HG03575 (cell line): ENCODE measurements around the gene DNMT1.
"Not testable (repeated sequence)": the region's sequence is repeated elsewhere in the genome, so short reads cannot be mapped to it uniquely, and the experiment has no call there.

Source experiments
- ATAC-seq: cut with Tn5 transposase; IDR thresholded peaks from one replicate; pipeline ENCODE4 v1.9.1; 2021; ENCODE audit not compliant: unreplicated experiment, insufficient number of reproducible peaks, low FRiP score; ENCODE audit errors: extremely low read depth

Gene DNMT1

DNA sequence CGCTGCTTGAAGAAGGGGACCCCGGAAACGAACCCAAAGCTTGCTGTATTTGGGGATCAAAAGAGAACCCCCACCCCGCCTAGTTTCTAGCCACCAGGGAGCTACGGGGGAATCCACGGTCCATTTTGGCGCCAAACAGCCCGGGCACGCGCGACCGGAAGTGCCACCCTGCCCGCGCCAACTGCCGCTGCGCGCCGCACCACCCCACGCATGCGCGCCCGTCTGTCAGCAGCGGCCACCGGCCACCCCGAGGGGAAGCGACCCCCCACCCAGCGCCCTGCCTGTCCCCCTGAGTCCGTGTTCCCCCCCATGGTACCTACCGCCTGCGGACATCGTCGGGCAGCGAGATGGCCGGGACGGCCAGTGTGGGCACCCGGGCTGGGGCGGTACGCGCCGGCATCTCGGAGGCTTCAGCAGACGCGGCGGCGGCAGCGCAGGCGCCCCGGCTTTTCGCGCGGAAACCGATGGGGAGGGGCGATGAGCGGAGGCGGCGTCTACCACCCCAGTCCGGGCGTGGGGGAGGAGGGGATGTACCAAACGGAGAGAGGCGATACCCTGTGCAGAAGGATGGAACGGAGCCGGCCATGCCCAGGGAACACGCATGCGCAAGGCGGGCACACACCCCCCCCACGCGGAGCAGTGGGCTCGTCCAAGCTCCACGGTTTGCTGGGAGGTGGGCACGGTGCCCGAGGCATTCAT lies at the start of gene DNMT1:
DNMT1 (minus strand) TSS at position 454 of the 699 bp plus-strand sequence; CDS start at position 400, 54 bp downstream.
- no peak for ATAC-seq

DNA sequence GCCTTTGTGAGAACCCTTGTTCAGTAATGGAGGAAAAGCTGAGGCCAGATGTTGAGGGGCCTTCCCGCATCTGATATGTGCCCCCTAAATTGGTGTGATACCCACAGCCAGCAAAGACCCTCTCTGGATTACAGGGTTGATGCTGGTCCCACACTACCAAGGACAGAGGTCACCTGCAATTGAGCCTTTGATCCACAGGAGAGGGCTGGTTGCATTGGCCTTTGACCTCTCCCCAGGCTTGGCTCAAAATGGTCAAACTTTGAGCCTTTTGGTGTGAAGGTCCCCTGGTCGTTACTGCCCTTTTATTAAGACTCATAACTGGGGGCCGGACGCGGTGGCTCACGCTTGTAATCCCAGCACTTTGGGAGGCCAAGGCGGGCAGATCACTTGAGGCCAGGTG lies 48.9 kb upstream of the DNMT1 start:
- no peak for ATAC-seq

DNA sequence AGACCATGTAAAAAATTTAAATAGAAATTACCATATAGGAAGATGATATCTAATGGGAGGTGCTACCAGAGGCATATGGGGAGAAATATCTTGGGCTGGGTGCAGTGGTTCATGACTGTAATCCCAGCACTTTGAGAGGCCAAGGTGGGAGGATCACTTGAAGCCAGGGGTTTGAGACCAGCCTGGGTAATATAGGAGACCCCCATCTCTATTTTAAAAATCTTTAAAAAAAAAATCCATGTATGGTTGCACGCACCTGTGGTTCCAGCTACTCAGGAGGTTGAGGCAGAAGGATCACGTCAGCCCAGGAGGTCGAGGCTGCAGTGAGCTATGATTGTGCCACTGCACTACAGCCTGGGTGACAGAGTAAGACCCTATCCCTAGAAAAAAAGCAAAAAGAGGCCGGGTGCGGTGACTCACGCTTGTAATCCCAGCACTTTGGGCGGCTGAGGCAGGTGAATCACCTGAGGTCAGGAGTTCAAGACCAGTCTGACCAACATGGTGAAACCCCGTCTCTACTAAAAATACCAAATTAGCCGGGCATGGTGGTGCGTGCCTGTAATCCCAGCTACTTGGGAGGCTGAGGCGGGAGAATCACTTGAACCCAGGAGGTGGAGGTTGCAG lies 47.2 kb upstream of the DNMT1 start:
- ATAC-seq = not testable (repeated sequence)

DNA sequence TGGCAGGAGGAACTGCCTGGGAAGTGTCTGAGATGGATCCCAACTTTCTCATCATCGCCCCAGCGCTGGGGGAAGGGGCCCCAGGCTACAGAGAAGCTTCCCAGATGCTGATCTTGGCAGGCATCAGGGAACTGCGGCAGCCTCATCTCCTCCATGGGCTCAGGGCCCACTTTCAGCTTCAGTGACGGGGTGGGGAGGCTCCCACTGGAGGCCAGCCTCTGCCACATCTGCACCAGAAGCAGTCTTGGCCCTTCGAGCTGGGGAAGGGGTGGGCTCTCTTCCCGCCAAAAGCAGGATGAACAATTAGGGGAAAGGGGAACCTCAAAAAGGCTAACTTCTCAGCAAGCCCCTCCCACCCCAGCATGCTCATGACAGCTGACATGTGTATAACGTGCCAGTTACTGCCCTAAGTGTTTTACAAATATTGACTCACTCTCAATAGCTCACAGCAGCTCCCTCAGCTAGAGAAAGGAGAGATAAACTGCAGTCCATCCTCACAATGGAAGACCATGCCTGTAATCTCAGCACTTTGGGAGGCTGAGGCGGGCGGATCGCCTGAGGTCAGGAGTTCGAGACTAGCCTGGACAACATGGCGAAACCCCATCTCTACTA lies 43.5 kb upstream of the DNMT1 start:
- no peak for ATAC-seq

DNA sequence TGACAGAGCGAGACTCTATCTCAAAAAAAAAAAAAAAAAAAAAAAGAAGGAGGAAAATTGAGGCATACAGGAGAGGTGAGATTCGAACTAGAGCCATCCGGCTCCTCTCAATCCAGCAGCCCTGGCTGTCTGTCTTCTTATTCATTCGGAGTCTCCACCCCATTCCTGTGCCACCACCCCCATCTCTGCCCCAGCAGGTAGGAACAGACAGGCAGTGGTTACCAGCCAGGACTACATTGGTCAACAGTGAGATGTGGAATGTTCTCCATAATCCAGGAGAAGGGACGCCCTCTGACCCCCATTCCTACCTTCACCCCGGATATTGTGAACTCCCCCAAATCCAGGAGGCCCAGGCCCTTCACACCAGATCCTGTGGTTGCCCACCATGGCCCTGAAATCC lies 42.9 kb upstream of the DNMT1 start:
- ATAC-seq = no peak

DNA sequence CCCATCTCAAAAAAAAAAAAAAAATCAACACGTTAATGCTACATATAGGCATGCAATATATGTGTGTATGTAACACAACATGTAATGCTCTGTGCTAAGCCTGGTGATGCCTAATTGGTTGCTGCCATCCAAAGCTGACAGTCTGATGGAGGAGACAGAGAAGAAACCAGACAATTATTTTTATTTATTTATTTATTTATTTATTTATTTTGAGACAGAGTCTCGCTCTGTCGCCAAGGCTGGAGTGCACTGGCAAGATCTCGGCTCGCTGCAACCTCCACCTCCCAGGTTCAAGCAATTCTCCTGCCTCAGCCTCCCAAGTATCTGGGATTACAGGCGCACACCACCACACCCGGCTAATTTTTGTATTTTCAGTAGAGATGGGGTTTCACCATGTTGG lies 40.7 kb upstream of the DNMT1 start:
- not testable (repeated sequence) for ATAC-seq

DNA sequence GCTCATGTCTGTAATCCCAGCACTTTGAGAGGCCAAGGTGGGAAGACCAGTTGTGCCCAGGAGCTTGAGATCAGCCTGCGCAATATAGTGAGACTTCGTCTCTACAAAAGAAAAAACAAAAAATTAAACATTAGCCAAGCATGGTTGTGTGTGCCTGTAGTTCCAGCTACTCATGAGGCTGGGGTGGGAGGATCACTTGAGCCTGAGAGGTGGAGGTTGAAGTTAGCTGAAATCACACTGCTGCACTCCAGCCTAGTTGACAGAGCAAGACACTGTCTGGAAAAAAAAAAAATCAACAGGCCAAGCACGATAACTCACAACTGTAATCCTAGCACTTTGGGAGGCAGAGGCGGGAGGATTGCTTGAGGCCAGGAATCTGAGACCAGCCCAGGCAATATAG lies 40.2 kb upstream of the DNMT1 start:
- no peak for ATAC-seq

DNA sequence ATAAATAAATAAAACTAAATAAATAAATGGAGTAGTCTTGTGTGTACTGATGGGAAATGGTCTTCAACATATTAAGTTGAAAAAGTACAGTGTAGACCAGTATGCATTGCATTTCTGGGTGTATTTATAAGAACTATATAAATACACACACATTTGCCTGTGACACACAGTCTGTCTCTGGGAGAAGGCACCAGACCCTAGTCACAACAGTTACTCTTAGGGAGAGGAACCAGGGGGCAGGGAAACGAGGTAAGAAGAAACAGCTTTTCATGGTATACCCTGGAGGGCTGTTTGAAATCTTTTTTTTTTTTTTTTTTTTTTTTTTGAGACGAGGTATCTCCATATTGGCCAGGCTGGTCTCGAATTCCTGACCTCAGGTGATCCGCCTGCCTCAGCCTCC lies 39.2 kb upstream of the DNMT1 start:
- no peak for ATAC-seq

DNA sequence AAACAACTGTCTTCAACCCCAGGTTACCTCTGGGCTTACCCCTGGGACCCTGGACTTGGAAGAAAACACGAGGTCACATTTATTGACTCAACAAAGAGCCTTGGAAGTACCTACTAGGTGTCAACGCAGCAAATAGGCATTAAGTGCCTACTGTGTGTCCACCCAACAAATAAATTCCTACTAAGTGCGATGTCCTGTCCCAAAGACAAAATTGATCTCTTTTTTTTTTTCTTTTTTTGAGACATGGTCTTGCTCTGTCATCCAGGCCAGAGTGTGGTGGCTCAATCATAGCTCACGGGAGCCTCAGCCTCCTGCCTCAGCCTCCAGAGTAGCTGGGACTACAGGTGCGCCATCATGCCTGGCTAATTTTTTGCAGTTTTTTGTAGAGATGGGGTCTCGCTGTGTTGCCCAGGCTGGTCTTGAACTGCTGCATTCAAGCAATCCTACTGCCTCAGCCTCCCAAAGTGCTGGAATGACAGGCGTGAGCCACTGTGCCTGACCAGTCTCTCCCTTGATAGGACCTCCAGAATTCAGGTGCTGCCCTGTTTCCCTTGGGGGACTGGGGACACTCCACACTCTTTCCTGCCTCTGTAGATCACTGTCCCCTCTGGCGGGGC lies 37.0 kb upstream of the DNMT1 start:
- ATAC-seq = no peak

DNA sequence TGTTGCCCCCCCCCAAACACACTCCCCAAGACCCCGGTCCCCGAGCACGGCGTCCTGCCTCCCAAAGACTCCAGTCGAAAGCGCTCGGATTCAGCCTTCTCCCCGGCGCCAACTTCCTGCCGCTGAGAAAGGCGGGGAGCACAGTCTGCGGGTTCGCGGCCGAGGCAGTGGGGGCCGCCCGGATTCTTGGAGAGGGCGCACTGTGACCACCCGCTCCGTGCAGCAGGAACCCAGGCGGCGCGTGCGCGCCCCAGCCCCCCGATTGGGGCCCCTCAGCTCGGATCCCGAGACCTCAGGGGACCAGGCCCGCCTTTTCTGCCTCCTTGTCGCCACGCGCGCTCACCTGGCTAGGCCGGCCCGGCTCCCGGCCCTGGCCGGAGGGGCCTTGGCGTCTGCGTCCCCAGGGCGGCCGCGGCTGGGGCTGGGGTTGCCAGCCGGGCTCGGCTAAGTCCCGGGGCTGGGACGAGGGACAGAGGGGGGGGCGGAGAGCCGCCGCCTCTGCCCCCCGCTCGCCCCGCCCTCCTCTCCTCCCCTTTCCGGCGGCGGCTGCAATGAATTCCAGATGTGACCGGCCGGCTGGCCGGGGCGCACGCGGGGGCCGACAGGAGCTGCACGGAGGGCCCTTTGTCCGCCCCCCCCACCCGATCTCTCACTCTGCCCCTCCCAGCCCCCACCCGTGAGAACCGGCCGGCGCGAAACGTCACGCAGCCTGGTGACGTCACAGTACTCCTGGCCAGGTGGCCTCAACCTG lies 36.3 kb upstream of the DNMT1 start, which contains the start of gene S1PR2:
S1PR2 (minus strand) TSS at position 471 of the 751 bp plus-strand sequence. CDS start 6,426 bp downstream, outside the sequence.
- no peak for ATAC-seq

DNA sequence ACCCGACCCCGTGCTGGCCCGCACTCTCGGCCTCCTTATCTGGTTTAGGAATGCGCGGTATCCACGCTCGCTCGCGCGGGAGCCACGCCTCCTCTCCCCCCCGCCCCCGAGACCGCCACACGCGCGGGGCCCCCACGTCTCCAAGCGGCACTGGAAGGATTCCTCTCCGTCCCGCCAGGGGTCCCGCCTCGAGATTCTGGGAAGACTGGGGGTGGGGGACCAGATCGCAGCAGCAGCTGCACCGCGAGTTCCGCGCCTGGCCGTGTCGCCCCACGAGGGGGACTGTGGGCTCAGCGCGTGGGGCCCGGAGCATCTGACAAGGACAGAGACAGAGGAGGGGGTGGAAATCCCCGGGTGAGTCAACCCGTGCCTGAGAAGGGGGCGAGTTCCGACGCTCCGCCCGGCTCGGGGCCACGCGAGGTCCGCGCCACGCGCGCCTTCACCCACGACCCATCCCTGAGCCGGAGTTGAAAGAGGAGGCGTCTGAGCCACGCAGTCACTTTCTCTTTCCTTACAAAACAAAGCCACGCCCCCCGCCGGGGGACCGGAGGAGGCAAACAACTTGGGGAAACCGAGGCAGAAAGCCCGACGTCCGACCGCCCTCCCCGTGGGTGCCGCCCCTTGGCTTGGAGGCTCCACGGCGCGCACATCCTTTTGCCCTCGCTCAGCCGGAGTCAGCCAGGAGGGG lies 35.6 kb upstream of the DNMT1 start:
- no peak for ATAC-seq

DNA sequence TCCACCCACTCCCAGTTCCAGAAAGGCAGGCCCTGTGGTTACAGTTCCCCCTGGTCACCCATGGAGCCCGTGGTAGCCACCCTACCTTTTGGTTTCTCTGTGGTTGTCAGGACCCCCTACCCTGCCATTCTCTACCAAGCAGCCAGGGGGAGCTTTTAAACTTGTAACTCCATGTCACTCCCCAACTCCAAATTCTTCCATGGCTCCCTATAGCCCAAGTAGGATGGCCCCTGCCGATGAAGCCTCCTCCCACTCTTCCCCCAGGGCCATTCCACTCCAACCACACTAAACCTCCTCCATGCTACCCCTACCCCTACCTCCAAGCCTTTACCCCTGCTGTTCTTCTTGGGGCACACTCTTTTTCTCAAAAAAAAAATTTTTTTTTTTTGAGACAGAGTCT lies 34.2 kb upstream of the DNMT1 start:
- ATAC-seq = no peak

DNA sequence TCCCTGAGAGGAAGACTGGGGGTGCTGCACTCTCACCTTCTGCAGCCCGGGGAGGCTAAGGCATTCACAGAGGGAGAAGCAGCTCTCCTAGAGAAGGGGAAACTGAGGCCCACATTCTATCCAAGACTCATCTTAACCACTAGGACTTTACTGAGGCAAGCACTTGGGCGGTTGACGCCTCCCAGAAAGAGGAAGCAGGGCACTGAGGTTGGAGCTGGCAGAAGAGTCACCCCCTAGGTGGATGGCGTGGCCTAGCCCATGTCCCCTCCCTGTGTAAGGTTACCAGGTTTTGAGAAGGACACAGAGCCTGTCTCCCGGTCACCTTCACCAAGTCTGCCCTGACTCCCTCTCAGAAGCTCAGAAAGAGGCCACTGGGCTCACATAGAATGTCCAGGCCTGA lies 33.6 kb upstream of the DNMT1 start:
- ATAC-seq = no peak

DNA sequence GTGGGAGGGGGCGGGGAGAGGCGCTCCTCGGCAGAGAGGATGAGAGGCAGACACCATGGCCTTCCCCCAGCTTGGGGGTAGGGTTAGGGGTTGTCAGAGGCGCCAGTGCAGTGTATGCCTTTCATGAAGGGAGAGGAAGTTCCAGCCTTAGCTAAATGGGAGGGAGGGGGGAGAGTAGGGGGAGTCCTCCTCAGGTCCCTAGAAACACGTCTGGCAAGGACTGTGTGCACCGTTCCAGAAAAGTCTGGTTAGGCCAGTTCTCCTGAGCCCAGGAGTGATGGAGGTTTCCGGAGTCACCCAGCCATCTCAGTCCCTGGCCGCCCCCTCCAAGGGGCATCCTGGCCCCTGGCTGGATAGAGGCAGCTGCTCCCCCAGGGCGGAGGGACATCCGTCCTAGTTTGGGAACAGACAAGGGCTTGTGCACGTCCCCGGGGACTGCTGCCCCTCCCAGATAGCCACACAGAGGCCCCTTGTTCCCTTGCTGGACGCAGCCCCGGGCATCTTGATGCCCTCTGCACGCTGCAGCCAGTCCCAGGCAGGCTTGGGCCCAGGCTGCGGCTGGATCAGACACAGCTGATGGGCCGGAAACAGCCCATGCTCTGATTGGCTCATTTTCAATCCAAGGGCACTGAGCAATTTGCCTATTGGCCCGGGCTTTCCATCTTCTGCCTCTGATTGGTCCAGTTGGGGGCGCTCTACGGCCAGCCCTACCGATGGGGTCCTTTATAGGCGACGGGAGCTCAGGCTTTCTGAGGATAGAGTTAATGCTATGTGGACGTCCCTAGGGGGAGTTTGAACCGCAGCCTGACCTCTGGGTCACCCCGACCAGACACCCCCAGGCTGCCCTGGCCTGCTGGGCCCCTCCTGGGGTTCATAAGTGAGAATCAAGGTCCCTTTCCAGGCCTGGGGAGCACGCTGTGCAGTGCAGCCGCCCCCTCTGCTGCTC lies 32.5 kb upstream of the DNMT1 start:
- no peak for ATAC-seq

DNA sequence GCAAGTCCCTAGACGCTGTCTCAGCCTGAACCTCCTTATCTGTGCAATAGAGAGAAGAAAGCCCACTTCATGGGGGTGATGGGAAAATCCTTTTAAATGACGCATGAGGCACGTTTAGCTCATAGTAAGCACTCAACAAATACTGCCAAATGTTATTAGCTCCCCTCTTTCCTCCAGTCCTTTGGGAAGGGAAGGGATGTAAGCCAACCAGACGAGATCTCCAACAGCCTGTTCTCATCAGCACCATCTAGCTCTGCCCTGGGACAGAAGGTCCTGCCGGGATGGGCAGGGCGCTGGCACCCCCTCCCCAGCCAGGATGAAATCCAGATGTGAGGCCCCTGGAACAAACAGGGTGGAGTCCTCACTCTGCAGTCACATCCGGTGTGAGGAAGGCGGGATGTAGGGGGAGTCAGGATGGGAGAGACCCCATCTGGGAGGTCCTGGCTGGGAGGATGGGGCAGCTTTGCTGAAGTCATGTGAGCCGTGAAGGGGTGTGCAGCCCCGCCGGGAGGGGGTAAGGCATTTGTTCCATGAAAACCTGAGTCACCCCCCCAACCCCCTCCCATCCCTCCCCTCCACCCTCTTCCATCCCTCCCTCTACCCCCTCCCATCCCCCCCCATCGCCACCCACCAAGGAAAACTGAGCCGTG lies 31.7 kb upstream of the DNMT1 start:
- no peak for ATAC-seq

DNA sequence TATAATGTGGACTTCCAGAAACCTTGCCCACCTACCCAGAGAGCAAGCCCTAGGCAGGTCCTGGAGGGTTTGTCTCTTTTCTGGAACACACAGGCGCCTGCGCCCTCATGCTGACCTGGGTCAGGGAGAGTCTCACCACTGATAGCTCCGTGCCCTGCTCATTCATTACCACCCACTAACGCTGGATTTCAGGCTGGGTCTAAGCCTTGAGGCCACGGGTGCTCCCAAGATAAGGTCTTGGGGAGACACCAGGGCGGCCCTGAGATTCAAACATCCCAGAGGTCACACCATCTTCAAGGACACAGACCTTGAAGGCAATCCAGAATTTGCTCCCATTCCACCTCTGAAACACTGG lies 31.2 kb upstream of the DNMT1 start:
- no peak for ATAC-seq

DNA sequence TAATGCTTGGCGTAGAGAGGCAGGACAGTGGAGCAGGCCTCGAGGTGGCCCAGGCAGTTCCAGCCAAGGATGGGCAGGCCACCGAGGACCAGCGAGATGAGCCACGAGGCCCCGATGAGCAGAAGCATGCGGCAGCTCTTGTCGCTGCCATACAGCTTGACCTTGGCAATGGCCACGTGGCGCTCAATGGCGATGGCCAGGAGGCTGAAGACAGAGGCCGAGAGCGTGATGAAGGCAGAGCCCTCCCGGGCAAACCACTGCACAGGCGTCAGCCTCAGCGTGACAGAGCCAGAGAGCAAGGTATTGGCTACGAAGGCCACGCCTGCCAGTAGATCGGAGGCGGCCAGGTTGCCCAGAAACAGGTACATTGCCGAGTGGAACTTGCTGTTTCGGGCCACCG lies 29.6 kb upstream of the DNMT1 start:
- no peak for ATAC-seq
